ENCODE results near the gene TBX21.

DNA sequence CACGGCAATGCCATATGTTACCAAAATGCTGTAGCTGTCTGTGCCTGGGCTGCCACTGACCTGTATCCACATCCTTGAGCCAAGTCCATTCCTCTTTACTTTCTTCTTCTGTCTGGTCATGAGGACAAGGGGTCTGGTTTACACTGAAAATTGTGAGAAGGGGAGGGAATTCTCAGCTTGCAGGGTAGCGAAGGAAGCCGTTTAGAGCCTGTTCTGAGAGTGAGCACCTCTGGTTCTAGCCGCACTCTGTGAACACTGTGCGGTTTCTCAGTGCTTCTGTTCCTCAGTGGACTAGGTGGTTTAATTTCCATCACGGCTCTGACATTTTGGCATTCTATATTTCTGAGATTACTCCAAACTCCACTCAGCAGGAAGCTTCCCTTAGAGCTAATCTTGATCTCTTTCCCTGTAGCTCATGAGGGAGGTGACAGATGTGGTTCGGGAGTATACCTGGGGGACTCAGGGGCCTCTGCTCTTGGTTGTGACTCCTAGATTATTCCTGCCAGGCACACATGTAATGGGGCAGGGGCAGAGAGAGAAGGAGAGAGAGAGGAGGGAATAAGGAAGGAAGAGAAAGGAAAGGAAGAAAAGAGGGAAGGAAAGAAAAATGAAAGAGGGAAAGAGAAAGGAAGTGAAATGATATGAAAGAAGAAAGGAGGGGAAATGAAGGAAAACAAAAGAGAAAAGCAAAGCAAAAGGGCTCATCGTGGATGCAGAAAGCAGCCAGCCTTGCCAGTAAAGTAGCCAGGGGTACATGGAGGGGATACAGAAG is 14.2 kb upstream of the TBX21 start:
- TF ChIP-seq, protein P1, sequence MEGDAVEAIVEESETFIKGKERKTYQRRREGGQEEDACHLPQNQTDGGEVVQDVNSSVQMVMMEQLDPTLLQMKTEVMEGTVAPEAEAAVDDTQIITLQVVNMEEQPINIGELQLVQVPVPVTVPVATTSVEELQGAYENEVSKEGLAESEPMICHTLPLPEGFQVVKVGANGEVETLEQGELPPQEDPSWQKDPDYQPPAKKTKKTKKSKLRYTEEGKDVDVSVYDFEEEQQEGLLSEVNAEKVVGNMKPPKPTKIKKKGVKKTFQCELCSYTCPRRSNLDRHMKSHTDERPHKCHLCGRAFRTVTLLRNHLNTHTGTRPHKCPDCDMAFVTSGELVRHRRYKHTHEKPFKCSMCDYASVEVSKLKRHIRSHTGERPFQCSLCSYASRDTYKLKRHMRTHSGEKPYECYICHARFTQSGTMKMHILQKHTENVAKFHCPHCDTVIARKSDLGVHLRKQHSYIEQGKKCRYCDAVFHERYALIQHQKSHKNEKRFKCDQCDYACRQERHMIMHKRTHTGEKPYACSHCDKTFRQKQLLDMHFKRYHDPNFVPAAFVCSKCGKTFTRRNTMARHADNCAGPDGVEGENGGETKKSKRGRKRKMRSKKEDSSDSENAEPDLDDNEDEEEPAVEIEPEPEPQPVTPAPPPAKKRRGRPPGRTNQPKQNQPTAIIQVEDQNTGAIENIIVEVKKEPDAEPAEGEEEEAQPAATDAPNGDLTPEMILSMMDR (IDR thresholded peaks at IDR 0.05) = no peak
- TF ChIP-seq POLR2A (IDR thresholded peaks at IDR 0.05) = no peak
